Neural progenitor cell (in vitro differentiated cells): ENCODE results near the gene HES6.

ENCODE experiments used
- EZH2phosphoT487 ChIP-seq: fragments of 200-600 bp; sonication (generic); IDR thresholded peaks from 2 replicates; pipeline ENCODE4 v1.6.1; 2017; ENCODE audit warnings: antibody characterized with exemption
- TF ChIP-seq, protein P1 (sequence below): fragments of 200-600 bp; sonication (generic); IDR thresholded peaks from 2 replicates; pipeline ENCODE4 v1.5.1; 2017; ENCODE audit warnings: antibody characterized with exemption, mild to moderate bottlenecking

- TF ChIP-seq, protein P1, sequence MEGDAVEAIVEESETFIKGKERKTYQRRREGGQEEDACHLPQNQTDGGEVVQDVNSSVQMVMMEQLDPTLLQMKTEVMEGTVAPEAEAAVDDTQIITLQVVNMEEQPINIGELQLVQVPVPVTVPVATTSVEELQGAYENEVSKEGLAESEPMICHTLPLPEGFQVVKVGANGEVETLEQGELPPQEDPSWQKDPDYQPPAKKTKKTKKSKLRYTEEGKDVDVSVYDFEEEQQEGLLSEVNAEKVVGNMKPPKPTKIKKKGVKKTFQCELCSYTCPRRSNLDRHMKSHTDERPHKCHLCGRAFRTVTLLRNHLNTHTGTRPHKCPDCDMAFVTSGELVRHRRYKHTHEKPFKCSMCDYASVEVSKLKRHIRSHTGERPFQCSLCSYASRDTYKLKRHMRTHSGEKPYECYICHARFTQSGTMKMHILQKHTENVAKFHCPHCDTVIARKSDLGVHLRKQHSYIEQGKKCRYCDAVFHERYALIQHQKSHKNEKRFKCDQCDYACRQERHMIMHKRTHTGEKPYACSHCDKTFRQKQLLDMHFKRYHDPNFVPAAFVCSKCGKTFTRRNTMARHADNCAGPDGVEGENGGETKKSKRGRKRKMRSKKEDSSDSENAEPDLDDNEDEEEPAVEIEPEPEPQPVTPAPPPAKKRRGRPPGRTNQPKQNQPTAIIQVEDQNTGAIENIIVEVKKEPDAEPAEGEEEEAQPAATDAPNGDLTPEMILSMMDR = no peak
- TF ChIP-seq EZH2phosphoT487 = no peak
Observed at GRCh38 chr2:238256111-238256510, 16.3 kb upstream of the HES6 start.
